Epidermal melanocyte (primary cell): ENCODE data around the gene OR4D9.

Experiments
- DNase-seq: peaks from one replicate; pipeline ENCODE4 v3.0.0; 2011; ENCODE audit warnings: low spot score; ENCODE audit not compliant: insufficient read length

OR4D9 gene

DNA sequence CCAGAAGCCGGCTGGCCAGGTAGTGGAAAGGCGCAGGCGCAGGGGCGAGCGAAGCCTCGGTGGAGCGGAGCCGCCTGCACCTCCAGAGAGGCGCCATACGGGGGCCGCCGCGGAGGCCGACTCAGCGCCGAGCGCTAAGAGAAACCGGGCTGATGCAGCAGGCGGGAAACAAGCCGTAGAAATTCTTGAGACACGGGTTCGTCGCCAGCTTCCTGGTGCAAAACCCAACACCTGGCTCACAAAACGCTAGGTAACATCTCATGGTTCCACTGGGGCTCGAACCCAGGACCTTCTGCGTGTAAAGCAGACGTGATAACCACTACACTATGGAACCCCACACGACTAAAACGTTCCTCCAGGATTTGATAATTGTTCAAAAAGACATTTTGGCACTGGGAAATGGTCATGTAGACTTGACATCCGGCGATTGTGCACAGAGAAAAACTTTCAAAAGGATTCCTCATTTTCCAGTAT lies 39.1 kb downstream of the OR4D9 start:
- DNase-seq, result no peak

DNA sequence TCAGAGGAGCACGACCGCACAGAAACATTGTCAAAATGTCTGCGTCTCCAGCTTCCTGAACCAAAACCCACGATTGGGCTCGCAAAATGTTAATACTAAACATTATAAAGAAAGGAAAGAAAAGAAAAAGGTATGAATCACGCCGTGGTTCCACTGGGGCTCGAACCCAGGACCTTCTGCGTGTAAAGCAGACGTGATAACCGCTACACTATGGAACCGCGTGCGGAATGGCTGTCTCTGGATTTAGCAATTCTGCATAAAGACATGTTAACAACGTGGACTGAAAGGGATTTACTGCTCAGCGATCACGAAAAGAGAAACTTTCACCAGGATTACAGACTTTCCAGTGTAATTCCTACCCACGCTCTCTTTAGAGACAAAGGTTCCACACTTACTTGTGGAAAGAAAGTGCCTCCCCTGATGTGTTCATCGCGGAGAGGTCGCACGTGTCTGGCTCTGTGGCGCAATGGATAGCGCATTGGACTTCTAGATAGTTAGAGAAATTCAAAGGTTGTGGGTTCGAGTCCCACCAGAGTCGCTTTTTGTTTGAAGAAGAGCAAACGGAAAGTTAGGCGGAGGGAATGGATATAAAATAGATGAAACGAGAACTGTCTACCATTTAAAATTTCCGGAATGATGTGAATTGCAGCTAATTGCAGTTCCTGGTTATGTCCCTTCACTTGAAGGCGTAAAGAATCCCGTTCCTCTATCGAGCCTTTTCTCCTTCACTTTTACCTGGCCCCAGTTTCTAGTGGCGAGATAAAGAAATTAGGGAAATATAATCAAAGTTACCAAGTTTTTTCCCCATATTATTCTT lies 39.7 kb downstream of the OR4D9 start:
- DNase-seq, result no peak

DNA sequence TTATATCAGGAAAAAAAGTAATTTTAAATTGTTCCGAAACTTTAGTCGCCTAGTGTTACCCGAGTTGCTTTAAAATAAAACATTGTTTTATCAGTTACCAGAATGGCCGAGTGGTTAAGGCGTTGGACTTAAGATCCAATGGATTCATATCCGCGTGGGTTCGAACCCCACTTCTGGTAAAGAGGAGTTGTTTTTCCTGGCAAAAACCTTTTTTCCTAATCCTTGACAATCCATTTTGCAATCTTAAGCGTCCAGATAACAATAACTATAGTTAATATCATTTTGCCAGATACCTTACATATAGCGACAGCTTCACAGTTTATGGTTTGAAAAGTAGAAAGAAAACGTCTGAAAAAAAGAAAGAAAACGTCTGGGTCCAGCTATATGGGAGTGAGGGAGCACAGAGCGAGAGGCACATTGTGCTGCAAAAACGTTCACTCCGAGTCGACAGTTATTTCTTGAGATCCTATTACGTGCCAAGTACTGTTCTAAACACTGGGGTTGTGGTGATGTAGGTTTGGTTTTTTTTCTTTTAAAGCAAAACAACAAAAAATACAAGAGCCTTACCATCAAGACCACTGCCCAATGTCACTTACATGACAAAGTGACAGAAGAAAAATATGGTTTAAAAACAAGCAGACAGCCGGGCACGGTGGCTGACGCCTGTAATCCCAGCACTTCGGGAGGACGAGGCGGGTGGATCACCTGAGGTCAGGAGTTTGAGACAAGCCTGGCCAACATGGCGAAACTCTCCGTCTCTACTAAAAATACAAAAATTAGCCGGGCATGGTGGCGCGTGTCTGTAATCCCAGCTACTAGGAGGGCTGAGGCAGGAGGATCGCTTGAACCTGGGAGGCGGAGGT lies 40.6 kb downstream of the OR4D9 start:
- no peak for DNase-seq

DNA sequence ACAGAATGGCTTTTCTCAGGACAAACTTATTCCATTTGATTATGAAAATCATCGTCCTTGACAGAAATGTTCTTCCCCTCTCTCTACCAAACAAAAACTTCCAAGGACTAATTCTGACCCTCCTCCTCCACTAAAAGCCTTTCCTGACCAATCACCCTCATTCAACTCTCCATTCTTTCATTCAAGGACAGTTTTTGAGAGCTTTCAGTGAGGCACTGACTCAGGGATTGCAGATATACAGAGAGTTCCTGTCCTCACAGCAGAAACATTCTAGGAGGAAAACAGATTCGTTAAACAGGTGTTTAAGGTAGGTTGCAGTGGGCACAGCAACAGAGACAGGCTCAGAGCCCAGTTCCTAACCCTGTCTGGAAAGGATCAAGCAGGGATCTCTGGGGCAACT lies 41.5 kb downstream of the OR4D9 start:
- no peak for DNase-seq

DNA sequence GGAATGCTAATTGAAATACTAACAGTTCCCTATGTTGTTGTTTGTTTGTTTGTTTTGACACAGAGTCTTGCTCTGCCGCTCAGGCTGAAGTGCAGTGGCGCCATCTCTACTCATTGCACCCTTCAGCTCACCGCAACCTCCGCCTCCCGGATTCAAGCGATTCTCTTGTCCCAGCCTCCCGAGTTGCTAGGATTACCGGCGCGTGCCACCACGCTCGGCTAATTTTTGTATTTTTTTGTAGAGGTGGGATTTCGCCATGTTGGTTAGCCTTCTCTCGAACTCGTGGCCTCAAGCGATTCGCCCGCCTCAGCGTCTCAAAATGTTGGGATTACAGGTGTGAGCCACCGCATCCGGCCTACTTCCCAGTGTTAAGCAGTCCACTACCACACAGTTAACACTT lies 42.0 kb downstream of the OR4D9 start:
- DNase-seq, result no peak

DNA sequence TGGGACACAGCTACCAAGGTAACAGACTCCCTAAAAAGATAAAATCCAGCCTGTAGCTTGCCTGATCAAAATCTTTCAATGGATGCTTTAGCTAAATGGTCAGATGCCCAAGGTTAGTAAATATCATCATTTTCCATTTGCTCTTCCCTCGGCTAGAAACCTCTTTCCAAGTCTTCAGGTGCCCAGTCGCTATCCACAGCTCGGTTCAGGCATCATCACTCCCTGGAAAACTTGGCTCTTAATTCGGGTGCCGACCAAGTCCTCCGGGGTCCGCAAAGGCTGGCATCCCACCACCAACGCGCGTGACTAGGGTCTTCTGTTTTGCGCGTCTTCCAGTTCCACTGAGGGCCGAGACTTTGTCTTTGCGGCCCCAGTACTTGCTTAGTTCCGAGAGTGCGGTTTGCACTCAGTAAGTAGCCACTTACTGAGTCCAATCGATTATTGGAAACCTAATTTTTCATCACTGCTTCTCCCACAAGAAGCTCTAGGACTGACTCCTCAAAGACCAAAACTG lies 44.3 kb downstream of the OR4D9 start:
- DNase-seq, result no peak

DNA sequence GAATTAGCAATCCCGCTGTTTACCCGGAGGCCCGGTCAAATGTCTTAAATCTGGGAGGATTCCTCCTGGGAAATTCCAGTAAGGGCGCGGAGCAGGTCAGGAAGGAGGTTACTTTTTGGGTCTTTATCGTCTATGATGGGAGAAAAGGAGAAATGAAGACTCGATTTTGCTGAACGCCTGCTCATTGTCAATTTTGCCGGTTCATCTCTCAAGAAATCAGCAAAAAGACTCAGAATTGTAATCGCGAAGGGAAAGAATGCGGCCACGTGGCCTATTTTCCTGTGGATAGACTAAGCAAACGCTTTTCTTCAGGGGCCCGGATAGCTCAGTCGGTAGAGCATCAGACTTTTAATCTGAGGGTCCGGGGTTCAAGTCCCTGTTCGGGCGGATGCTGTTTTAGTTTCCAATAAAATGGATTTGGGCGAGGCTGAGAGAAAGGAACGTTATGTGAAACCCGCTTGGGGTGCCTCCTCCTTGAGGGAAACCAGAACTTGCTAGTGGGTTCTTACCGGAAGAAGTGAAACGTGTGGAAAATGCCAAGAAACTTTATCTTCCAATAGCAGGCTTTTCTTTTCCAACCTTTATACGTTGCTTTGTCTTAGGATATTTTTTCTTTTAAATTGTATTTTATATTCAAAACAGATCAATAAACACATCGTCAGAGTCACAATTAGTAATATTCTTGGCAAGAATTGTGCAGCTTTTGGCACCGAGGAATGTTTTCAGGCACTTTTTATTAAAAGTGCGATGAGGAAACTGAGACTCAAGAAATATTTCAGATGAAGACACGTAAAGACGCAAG lies 45.0 kb downstream of the OR4D9 start:
- no peak for DNase-seq

DNA sequence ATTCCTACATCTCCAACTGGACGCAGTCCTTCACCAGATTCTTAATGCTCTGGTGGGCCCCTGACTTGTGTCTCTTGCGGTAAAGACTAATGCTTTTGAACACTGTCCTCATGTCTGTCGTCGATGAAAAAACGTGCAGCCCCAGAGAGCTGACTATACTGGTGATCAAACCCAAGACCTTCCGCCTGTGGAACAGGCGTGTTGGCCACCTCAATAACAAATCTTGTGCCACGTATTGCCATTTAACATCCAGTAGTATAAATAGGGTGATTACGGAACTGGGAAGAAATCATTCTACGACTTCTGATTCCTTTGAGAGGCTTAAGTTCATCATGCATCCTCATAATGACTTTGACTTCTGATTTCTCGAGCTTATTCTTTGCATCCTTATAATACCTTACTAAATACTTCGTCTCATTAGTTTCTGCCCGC lies 45.6 kb downstream of the OR4D9 start:
- DNase-seq, result no peak

DNA sequence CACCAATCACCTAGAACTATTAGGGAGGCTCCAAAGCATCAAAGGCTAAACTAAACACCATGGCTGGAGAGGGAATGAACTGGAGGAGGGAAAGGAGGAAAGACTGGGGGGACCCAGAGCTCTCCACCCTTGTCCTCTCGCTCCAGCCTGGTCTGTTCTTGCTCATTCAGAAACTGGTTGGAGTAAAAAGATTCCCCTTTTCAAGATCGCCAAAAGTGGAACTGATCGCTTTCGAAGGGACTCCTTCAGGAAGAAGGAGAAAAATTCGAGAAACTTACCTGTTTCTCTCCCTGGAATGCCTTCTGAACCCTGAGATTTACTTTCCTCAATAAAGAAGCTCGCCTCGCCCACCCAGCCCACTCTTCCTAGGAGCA lies 46.9 kb downstream of the OR4D9 start:
- DNase-seq, result no peak

DNA sequence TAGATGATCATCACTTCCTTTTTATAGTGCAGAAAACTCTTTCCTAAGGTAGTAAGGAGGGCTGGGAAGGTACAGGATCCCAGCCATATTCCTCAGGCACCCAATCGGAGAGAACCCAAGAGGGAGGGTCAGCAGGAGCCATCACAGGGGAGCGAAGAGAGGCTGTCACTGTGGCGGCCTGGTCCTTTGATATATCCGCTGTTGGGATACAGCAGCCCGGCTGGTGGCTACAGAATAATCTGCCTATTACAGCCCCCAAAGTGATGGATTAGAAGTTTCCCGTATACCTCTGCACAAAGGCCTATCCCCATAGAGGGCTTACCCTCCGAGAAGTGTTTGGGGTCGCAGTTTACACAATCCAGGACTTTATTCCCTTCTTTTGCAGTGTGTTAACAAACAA lies 48.5 kb downstream of the OR4D9 start:
- no peak for DNase-seq

DNA sequence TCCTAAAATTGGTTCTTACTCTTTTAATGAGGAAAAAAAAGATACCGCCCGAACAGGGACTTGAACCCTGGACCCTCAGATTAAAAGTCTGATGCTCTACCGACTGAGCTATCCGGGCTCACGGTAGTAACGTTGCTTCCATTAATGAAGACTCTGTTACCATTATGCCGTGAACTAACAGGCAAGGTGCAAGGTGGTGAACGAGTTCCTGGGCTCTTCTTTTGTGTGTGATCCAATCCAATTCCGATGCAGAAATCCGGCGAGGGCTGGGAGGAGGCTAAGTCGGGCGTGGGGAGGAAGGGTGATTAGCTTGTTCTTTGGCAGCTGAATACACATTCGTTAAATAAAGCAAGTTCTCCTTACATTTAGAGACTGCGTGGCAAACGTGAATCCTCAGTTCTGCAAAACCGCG lies 49.0 kb downstream of the OR4D9 start:
- no peak for DNase-seq

DNA sequence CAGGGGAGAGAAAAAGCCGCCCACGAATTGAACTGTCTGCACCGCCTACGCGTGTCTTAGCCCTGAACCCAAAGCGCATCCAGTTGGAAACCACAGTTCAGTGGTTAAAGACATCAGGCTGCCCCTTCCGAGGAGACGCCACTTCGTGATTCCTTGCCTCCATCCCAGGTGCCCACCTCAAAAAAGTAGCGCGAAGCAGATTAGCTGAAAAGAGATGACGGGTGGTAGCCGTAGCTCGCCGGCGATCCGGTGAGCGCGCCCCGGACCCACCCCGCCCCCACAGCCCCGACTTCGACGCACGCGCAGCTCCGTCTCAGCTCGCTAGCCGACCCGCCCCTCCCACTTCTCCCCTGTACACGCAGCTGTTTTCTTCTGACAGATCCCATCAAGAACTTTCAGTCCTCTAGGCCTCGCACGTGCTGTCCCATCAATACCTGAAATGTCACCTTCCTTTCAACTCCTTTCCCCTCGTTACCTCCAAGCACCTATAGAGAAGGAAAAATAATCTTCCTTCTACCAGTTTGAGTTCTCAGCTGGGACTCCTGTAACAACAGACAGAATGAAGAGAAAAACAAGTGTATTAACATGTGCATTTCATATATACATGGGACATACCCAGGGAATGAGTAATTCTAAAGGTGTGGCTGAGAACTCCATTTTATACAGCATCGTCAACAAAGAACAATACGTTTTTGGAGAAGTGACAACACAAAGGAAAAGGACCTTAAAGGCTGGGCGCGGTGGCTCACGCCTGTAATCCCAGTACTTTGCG lies 49.5 kb downstream of the OR4D9 start:
- peak; percentile 65 for DNase-seq

DNA sequence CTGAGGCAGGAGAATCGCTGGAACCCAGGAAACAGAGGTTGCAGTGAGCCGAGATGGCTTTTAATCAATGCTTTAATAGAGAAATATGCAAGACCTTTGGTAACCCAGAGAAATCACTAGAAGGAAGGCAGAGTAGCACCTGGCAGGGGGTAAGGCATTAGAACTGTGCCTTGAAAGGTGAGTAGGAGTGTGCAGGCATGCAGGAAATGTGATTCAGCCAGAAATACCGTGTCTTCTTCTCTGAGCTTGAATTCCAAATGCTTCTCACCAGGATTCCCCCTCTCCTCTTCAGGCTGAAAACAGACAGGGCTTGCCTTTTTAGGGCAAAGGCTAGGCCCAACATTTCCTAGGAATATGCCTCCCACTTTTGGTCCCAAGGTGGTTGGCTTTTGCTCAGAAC lies 51.0 kb downstream of the OR4D9 start:
- no peak for DNase-seq
